ENCODE data around the gene DGKI. TPM values are rescaled to one million over a fixed set of nuclear protein-coding genes. Genes with fewer than 3 reads are reported as not detected.
"Not testable (repeated sequence)": the region's sequence is repeated elsewhere in the genome, so short reads cannot be mapped to it uniquely, and the experiment has no call there.

DGKI gene
- total RNA-seq, 1 experiment from 2014 or later = 0.41 TPM

DNA sequence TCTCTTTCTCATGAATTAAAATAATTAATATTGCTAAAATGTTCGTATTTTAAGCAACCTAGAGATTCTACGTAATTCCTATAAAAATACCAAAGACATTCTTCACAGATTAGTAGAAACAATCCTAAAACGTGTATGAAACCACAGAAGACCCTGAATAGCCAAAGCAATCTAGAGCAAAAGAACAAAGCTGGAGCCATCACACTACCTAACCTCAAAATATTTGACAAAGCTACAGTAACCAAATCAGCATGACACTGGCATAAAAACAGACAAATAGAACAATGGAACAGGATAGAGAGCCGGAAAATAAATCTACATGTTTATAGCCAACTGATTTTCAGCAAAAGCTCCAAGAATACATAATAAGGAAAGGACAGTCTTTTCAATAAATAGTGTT is 397.8 kb downstream of the DGKI start:
- no peaks in the 10 kb centered on the region for H3F3A ChIP-seq (ENCODE audit: insufficient read depth, low read depth)
- 0 out of 2 replicates have a peak, but pooled peaks cover 11% of the 10 kb centered on the region for H3K27me3 ChIP-seq (ENCODE audit: insufficient read depth, low read depth)
- H3K9me3 ChIP-seq (ENCODE audit: insufficient read depth, low read depth) = 0 out of 2 replicates have a peak, but pooled peaks cover 3% of the 10 kb centered on the region
- H3K4me3 ChIP-seq = no peak overlapping the region
- no peak for TF ChIP-seq EZH2 (IDR thresholded peaks at IDR 0.05; ENCODE audit: low read depth)
- TF ChIP-seq, protein P1, sequence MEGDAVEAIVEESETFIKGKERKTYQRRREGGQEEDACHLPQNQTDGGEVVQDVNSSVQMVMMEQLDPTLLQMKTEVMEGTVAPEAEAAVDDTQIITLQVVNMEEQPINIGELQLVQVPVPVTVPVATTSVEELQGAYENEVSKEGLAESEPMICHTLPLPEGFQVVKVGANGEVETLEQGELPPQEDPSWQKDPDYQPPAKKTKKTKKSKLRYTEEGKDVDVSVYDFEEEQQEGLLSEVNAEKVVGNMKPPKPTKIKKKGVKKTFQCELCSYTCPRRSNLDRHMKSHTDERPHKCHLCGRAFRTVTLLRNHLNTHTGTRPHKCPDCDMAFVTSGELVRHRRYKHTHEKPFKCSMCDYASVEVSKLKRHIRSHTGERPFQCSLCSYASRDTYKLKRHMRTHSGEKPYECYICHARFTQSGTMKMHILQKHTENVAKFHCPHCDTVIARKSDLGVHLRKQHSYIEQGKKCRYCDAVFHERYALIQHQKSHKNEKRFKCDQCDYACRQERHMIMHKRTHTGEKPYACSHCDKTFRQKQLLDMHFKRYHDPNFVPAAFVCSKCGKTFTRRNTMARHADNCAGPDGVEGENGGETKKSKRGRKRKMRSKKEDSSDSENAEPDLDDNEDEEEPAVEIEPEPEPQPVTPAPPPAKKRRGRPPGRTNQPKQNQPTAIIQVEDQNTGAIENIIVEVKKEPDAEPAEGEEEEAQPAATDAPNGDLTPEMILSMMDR (conservative IDR thresholded peaks at IDR 0.05) = no peak
- intact Hi-C loops (cut with micrococcal nuclease; ENCODE audit: unreplicated experiment) = no loop called here
- no peak overlapping the region for H3K4me2 ChIP-seq
- BruUV-seq (replicated peaks) = no TSS peak
- ChIA-PET CTCF (no interaction called here), POLR2A (ENCODE audit: unreplicated experiment) (no interaction called here)
- no peak overlapping the region for H3K27ac ChIP-seq
- H3K9me2 ChIP-seq (ENCODE audit: insufficient read depth) = no peaks in the 10 kb centered on the region
- no peak overlapping the region for H2AFZ ChIP-seq
- H4K20me1 ChIP-seq (ENCODE audit: insufficient read depth) = no peaks in the 10 kb centered on the region
- H3K36me3 ChIP-seq (ENCODE audit: low read depth) = no peaks in the 10 kb centered on the region
- H3K79me2 ChIP-seq (ENCODE audit: low read depth) = no peaks in the 10 kb centered on the region
- no peak for DNase-seq
- H3K4me1 ChIP-seq (replicated peaks; ENCODE audit: insufficient read depth) = no peaks in the 10 kb centered on the region

DNA sequence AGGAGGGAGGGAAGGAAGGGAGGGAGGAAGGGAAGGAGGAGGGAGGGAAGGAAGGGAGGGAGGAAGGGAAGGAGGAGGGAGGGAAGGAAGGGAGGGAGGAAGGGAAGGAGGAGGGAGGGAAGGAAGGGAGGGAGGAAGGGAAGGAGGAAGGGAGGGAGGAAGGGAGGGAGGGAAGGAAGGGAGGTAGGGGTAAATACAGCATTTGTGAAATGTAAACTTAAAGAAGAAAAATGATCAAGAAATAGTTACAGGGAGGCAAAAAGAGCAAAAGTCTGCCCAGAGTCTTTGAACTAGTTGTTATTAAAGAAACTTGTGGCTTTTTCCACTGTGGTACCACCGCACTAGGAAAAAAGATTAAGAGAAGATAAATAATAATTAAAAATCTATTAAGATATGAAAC is 398.2 kb downstream of the DGKI start:
- H3K9me3 ChIP-seq (ENCODE audit: insufficient read depth, low read depth); H3K36me3 ChIP-seq (ENCODE audit: low read depth); H3K79me2 ChIP-seq (ENCODE audit: low read depth); H3K4me2 ChIP-seq; H3K4me3 ChIP-seq; H3K27ac ChIP-seq; BruUV-seq (replicated peaks); H4K20me1 ChIP-seq (ENCODE audit: insufficient read depth); H3K4me1 ChIP-seq (replicated peaks; ENCODE audit: insufficient read depth); intact Hi-C loops (cut with micrococcal nuclease; ENCODE audit: unreplicated experiment); H2AFZ ChIP-seq; H3F3A ChIP-seq (ENCODE audit: insufficient read depth, low read depth); H3K9me2 ChIP-seq (ENCODE audit: insufficient read depth); DNase-seq; CTCF ChIA-PET; POLR2A ChIA-PET (ENCODE audit: unreplicated experiment): not testable (repeated sequence)
- 0 out of 2 replicates have a peak, but pooled peaks cover 11% of the 10 kb centered on the region for H3K27me3 ChIP-seq (ENCODE audit: insufficient read depth, low read depth)

DNA sequence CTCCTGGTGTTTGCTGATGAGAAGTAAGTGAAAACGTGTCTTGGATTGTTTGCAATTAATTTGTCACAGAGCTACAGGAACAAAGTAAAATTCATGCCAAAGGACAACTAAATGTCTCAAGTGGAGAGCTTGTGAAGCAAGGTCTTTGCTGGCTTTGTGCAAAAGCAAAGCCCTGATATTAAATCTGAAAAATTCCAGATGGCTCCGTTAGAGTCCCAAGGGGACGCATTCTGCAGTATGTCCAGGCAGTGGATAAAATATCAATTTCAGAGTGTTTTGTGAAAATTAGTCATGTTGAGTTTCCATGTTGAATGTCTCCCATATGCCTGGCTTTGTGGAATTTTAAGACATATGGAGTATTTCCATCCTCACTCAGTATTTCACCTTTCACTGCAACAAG is 400.7 kb downstream of the DGKI start:
- no peak for DNase-seq
- TF ChIP-seq EZH2 (IDR thresholded peaks at IDR 0.05; ENCODE audit: low read depth) = no peak
- TF ChIP-seq, protein P1 (conservative IDR thresholded peaks at IDR 0.05) = no peak
- H2AFZ ChIP-seq = no peak overlapping the region
- H3K9me3 ChIP-seq (ENCODE audit: insufficient read depth, low read depth) = 0 out of 2 replicates have a peak, but pooled peaks cover 3% of the 10 kb centered on the region
- H3K4me3 ChIP-seq = no peak overlapping the region
- ChIA-PET POLR2A (ENCODE audit: unreplicated experiment) (interaction anchor here (0.9 kb wide), 1 partner anchor 17 kb away, joined by 7 read pairs; no protein-coding TSS in a partner anchor), CTCF (no interaction called here)
- no peaks in the 10 kb centered on the region for H4K20me1 ChIP-seq (ENCODE audit: insufficient read depth)
- no peaks in the 10 kb centered on the region for H3K4me1 ChIP-seq (replicated peaks; ENCODE audit: insufficient read depth)
- intact Hi-C loops (cut with micrococcal nuclease; ENCODE audit: unreplicated experiment) = no loop called here
- no peaks in the 10 kb centered on the region for H3F3A ChIP-seq (ENCODE audit: insufficient read depth, low read depth)
- H3K36me3 ChIP-seq (ENCODE audit: low read depth) = no peaks in the 10 kb centered on the region
- no TSS peak for BruUV-seq (replicated peaks)
- H3K27ac ChIP-seq = no peak overlapping the region
- H3K4me2 ChIP-seq = no peak overlapping the region
- no peaks in the 10 kb centered on the region for H3K9me2 ChIP-seq (ENCODE audit: insufficient read depth)
- H3K79me2 ChIP-seq (ENCODE audit: low read depth) = no peaks in the 10 kb centered on the region
- no peaks in the 10 kb centered on the region for H3K27me3 ChIP-seq (ENCODE audit: insufficient read depth, low read depth)

DNA sequence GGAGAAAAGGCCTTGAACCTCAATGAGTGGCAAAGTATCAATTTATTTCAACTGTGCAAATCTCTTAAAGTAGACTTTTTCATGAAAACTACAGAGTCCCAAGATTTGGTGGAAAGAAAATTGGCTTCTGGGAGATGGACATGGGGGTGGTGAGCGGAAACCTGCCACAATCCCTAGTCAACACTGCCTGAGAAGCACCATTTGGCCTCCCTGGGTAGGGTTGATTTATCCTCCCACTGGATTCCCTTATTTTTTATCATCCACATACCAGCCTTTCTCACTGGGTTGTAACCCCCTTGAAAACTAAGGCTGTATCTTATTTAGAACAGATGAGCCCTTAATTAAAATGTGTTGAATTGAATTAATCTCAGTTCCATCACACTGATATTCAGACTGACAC is 401.5 kb downstream of the DGKI start:
- Histone ChIP-seq H3K9me3 (ENCODE audit: insufficient read depth, low read depth) (0 out of 2 replicates have a peak, but pooled peaks cover 3% of the 10 kb centered on the region), H3K9me2 (ENCODE audit: insufficient read depth) (no peaks in the 10 kb centered on the region), H4K20me1 (ENCODE audit: insufficient read depth) (no peaks in the 10 kb centered on the region), H3K36me3 (ENCODE audit: low read depth) (no peaks in the 10 kb centered on the region), H2AFZ (no peak overlapping the region), H3K27ac (no peak overlapping the region), H3F3A (ENCODE audit: insufficient read depth, low read depth) (no peaks in the 10 kb centered on the region), H3K4me1 (replicated peaks; ENCODE audit: insufficient read depth) (no peaks in the 10 kb centered on the region), H3K79me2 (ENCODE audit: low read depth) (no peaks in the 10 kb centered on the region), H3K4me2 (no peak overlapping the region), H3K4me3 (no peak overlapping the region), H3K27me3 (ENCODE audit: insufficient read depth, low read depth) (no peaks in the 10 kb centered on the region)
- DNase-seq = no peak
- POLR2A ChIA-PET (ENCODE audit: unreplicated experiment) = interaction anchor here (0.9 kb wide), 1 partner anchor 17 kb away, joined by 7 read pairs; no protein-coding TSS in a partner anchor
- no TSS peak for BruUV-seq (replicated peaks)
- TF ChIP-seq, protein P1 (conservative IDR thresholded peaks at IDR 0.05) = no peak
- TF ChIP-seq EZH2 (IDR thresholded peaks at IDR 0.05; ENCODE audit: low read depth) = no peak
- intact Hi-C loops (cut with micrococcal nuclease; ENCODE audit: unreplicated experiment) = no loop called here
- CTCF ChIA-PET = no interaction called here
